HepG2 (cell line): ENCODE results near the gene MFSD2B. TPM values are rescaled to one million over a fixed set of nuclear protein-coding genes. Genes with fewer than 3 reads are reported as not detected.
A peak's percentile ranks its signal among the peaks of the same experiment; 100 is the strongest.

Experiments used
- ATAC-seq: fragments of 200-7000 bp; cut with Tn5 transposase; 3 replicates; pipeline ENCODE4 v1.9.1; 2020; ENCODE audit warnings: mild to moderate bottlenecking, moderate library complexity
- BruUV-seq: library from RNA; stranded (reverse); fragments of 400-500 nt; replicated peaks from 2 replicates; lab custom pipeline; 2021; lab: Mats Ljungman, UMichigan
- CTCF ChIA-PET: fragments of 300-600 bp; formaldehyde crosslinking; extraction: SDS; loops from one replicate; lab custom pipeline; 2021; ENCODE audit warnings: low total read pairs, inconsistent platforms, low intra/inter-chr PET ratio; lab: Yijun Ruan, JAX
- POLR2A ChIA-PET: fragments of 350-600 bp; sonication (Branson Sonifier 250); formaldehyde crosslinking; loops from one replicate; lab custom pipeline; 2020; ENCODE audit warnings: antibody characterized with exemption, inconsistent platforms; lab: Yijun Ruan, JAX
- DNase-seq: peaks from one replicate; pipeline ENCODE4 v3.0.0-alpha.2; 2015; ENCODE audit warnings: low spot score
- FAIRE-seq: peaks from 3 replicates; lab custom pipeline; 2011; peaks lifted over from hg19 to GRCh38; lab: Jason Lieb, UNC
- H2AFZ ChIP-seq: one replicate; pipeline ENCODE4 v1.6.1; 2011; ENCODE audit warnings: low read length, inconsistent platforms
- H3K27ac ChIP-seq: fragments of 300-600 bp; 3 replicates; pipeline ENCODE4 v1.8.0; 2011; ENCODE audit warnings: mixed run types, mild to moderate bottlenecking, mixed read lengths, low read length, inconsistent platforms; ENCODE audit not compliant: insufficient read depth; ENCODE audit errors: extremely low read length
- H3K27me3 ChIP-seq, 2 experiments: fragments of 200-600 bp in 1 of 2; 2 replicates in 1 of 2; 3 replicates in 1 of 2; pipeline versions ENCODE4 v1.6.0 to v1.8.0; 2011; ENCODE audit warnings: low read length in 2 of 2, mild to moderate bottlenecking in 2 of 2, moderate library complexity in 2 of 2, inconsistent platforms in 1 of 2; ENCODE audit not compliant: insufficient read depth in 2 of 2, control insufficient read depth in 1 of 2
- H3K36me3 ChIP-seq, 2 experiments: fragments of 200-600 bp in 1 of 2; replicated peaks in 1 of 2; 2 replicates in 1 of 2; 3 replicates in 1 of 2; pipeline versions ENCODE4 v1.5.1 to v1.8.0; 2011; ENCODE audit warnings: low read length in 2 of 2, inconsistent platforms in 1 of 2; ENCODE audit not compliant: insufficient read depth in 2 of 2, control insufficient read depth in 1 of 2
- H3K4me1 ChIP-seq: 2 replicates; pipeline ENCODE4 v1.5.1; 2012; ENCODE audit warnings: low read length, inconsistent platforms; ENCODE audit not compliant: insufficient read depth
- H3K4me2 ChIP-seq: 2 replicates; pipeline ENCODE4 v1.6.0; 2011; ENCODE audit warnings: low read depth, low read length, inconsistent platforms
- H3K4me3 ChIP-seq, 3 experiments: fragments of 200-600 bp in 1 of 3; sonication (generic), shearing (Covaris generic) in 1 of 3; replicated peaks in 1 of 3; 2 replicates each; pipeline ENCODE4 v1.5.1; 2011 to 2016; ENCODE audit warnings: low read length in 3 of 3, inconsistent platforms in 2 of 3, low read depth in 2 of 3, mild to moderate bottlenecking in 2 of 3, control low read depth in 1 of 3, mixed read lengths in 1 of 3; ENCODE audit not compliant: insufficient read depth in 1 of 3
- H3K79me2 ChIP-seq: one replicate; pipeline ENCODE4 v1.6.1; 2011; ENCODE audit warnings: low read length, inconsistent platforms; ENCODE audit not compliant: insufficient read depth
- H3K9ac ChIP-seq: 2 replicates; pipeline ENCODE4 v1.6.0; 2011; ENCODE audit warnings: mild to moderate bottlenecking, low read depth, low read length, inconsistent platforms; ENCODE audit not compliant: insufficient read depth
- H3K9me3 ChIP-seq: 2 replicates; pipeline ENCODE4 v1.5.1; 2012; ENCODE audit warnings: mild to moderate bottlenecking, low read length
- H4K20me1 ChIP-seq: 2 replicates; pipeline ENCODE4 v1.6.0; 2011; ENCODE audit warnings: inconsistent platforms, mild to moderate bottlenecking, low read length, moderate library complexity; ENCODE audit not compliant: insufficient read depth
- EP300 ChIP-seq, 3 experiments: sonication (generic) in 1 of 3; formaldehyde crosslinking in 1 of 3; IDR thresholded peaks; 2 replicates each; pipeline versions ENCODE4 v1.5.1 to v1.6.1; 2011 to 2020; ENCODE audit warnings: low read depth in 2 of 3, low read length in 2 of 3, borderline replicate concordance in 1 of 3, improper control_type of control experiment in 1 of 3, mild to moderate bottlenecking in 1 of 3, missing genetic modification reagents in 1 of 3, moderate library complexity in 1 of 3
- KLF12 ChIP-seq: sonication (generic); formaldehyde crosslinking; IDR thresholded peaks from 2 replicates; pipeline ENCODE4 v1.4.0; 2020; ENCODE audit warnings: missing genetic modification reagents, borderline replicate concordance
- MYNN ChIP-seq: sonication (generic); formaldehyde crosslinking; IDR thresholded peaks from 2 replicates; pipeline ENCODE4 v1.4.0; 2020; ENCODE audit warnings: mild to moderate bottlenecking, low read depth, missing genetic modification reagents
- SALL2 ChIP-seq: sonication (generic); formaldehyde crosslinking; IDR thresholded peaks from 2 replicates; pipeline ENCODE4 v1.8.1; 2023; ENCODE audit warnings: mild to moderate bottlenecking, missing genetic modification reagents, inconsistent platforms
- SSRP1 ChIP-seq: IDR thresholded peaks from 2 replicates; pipeline ENCODE4 v1.6.1; 2016; ENCODE audit warnings: control low read depth
- XRCC5 ChIP-seq: fragments of 200-400 bp; formaldehyde crosslinking; optimal IDR thresholded peaks from 2 replicates; pipeline ENCODE3; 2017; ENCODE audit warnings: mild to moderate bottlenecking, low read length
- ZFYVE20 ChIP-seq: sonication (generic); formaldehyde crosslinking; IDR thresholded peaks from 2 replicates; pipeline ENCODE4 v1.8.0; 2023; ENCODE audit warnings: low read depth, mild to moderate bottlenecking, moderate library complexity, missing genetic modification reagents, borderline replicate concordance
- ZNF331 ChIP-seq: sonication (generic); formaldehyde crosslinking; IDR thresholded peaks from 2 replicates; pipeline ENCODE4 v1.4.0; 2020; ENCODE audit warnings: missing genetic modification reagents
- ZNF547 ChIP-seq: sonication (generic); formaldehyde crosslinking; IDR thresholded peaks from 2 replicates; pipeline ENCODE4 v1.5.1; 2020; ENCODE audit warnings: mild to moderate bottlenecking, missing genetic modification reagents
- WGBS: methylation state at CpG from one replicate; pipeline ENCODE4 v1.1.6; 2017; ENCODE audit warnings: low lambda C conversion rate; 5-methylcytosine and 5-hydroxymethylcytosine counted together
- in situ Hi-C: cut with HindIII; loops from 2 replicates; pipeline ENCODE4 v1.10.0; 2017; ENCODE audit warnings: low pct_unique_long_range_greater_than_20kb; ENCODE audit not compliant: extremely low pct_ligation_motif_present
- intact Hi-C: fragments of 100-400 bp; cut with micrococcal nuclease; formaldehyde crosslinking; loops from one replicate; pipeline ENCODE4 v1.10.0; 2022; ENCODE audit not compliant: unreplicated experiment
- polyA plus RNA-seq, 8 experiments: library from polyadenylated mRNA; depleted of rRNA in 3 of 8; stranded (reverse) in 7 of 8; unstranded in 1 of 8; fragments of >200 nt; fragmentation: Illumina TruSeq in 4 of 8; extraction: Trizol in 4 of 8; gene quantifications; 2 replicates each; pipeline versions ENCODE4 v1.2.1 to v1.2.3, GENCODE V29; 2011 to 2016; ENCODE audit warnings: low read depth in 4 of 8, missing spikeins in 1 of 8, mixed read lengths in 1 of 8; ENCODE audit not compliant: insufficient read depth in 1 of 8
- total RNA-seq, 5 experiments: library from RNA; depleted of rRNA; stranded (reverse); fragments of >200 nt; fragmentation: Illumina TruSeq; extraction: Trizol; gene quantifications; 2 replicates each; pipeline ENCODE4 v1.2.3, GENCODE V29; 2016; ENCODE audit warnings: low read depth in 1 of 5
- TF ChIP-seq, protein P1 (sequence below): sonication (generic); formaldehyde crosslinking; IDR thresholded peaks from 2 replicates; pipeline ENCODE4 v1.4.0; 2020; ENCODE audit warnings: missing genetic modification reagents, mild to moderate bottlenecking, borderline replicate concordance
- TF ChIP-seq, protein P2 (sequence below): IDR thresholded peaks from 2 replicates; pipeline ENCODE4 v1.6.1; 2016; ENCODE audit warnings: missing biosample characterization, missing genetic modification reagents, low read depth
- TF ChIP-seq, protein P3 (sequence below): IDR thresholded peaks from 2 replicates; pipeline ENCODE4 v1.6.1; 2018; ENCODE audit warnings: missing genetic modification reagents, mild to moderate bottlenecking, missing compliant biosample characterization
- TF ChIP-seq, protein P4 (sequence below): sonication (generic); formaldehyde crosslinking; IDR thresholded peaks from 2 replicates; pipeline ENCODE4 v1.5.0; 2020; ENCODE audit warnings: mild to moderate bottlenecking, missing genetic modification reagents

MFSD2B gene
- total and polyA plus RNA-seq, 2 of the 13 experiments (the other 11 are each of a cell fraction or from before 2014, with no cell fraction given), result 0.21 to 0.93 TPM

DNA sequence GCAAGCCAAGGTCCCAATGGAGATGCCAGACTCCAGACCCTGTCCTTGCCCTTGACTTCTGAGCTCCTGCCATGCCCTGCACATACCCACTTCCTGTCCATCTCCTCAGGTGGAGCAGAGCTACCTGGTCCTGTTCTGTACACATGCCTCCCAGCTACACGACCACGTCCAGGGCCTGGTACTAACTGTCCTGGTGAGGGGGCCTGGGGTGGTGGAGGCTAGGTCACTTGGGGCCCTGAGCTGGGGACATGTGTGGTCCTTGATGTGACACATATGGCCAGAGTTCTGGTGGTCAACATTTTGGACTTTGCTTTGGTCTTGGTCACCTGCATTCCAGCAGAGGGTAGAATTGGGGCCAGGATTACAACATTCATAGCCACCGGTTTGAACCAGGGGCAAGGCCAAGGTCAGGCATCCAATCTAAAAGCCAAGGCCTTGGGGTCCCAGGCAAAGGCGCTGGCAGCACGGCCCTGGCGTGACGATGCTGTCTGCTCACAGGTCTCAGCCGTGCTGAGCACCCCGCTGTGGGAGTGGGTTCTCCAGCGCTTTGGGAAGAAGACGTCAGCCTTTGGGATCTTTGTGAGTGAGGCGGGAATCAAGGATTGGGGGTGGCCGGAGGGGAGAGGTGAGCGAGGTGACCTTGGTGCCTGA lies 12.6 kb downstream of the MFSD2B start:
- peak overlapping the region; percentile 41 for H3K27ac ChIP-seq
- intact Hi-C loops (no loop called here), in situ Hi-C loops (loop anchor here (5.0 to 10.0 kb wide), 2 partner anchors 40 to 142 kb away; no protein-coding TSS in a partner anchor)
- POLR2A ChIA-PET, result interaction anchor here (0.6 to 5.2 kb wide), 11 partner anchors 7 to 95 kb away, joined by 3 to 23 read pairs (median 10); partner anchors contain the start of genes ATAD2B, SF3B6, TP53I3 and WDCP
- H3K9ac ChIP-seq, result no peak overlapping the region
- no peaks in the 10 kb centered on the region for H4K20me1 ChIP-seq
- H3K4me3 ChIP-seq, result 0 out of 6 replicates have a peak overlapping the region, but pooled peaks of 1 of the 3 experiments have one; percentile 6
- FAIRE-seq, result peak; percentile 62
- no peak overlapping the region for H2AFZ ChIP-seq
- no peaks in the 10 kb centered on the region for H3K9me3 ChIP-seq
- peak; percentile 79 for DNase-seq
- peak overlapping the region; percentile 41 for H3K4me2 ChIP-seq
- H3K27me3 ChIP-seq, result no peaks in the 10 kb centered on the region
- peaks cover 8 to 20% of the 10 kb centered on the region in 2 experiments; a peak in 4 of 5 replicates for H3K36me3 ChIP-seq
- 44% methylated on average over 14 of the region's 14 CpGs for WGBS
- CTCF ChIA-PET, result interaction anchor here (3.2 to 3.4 kb wide), 2 partner anchors 38 to 142 kb away, joined by 36 to 37 read pairs; no protein-coding TSS in a partner anchor
- no peaks in the 10 kb centered on the region for H3K79me2 ChIP-seq
- peak; percentile 62 for ATAC-seq
- peaks cover 37% of the 10 kb centered on the region for H3K4me1 ChIP-seq
- BruUV-seq, result no TSS peak
- TF ChIP-seq ZFYVE20 (no peak), EP300 (IDR thresholded peaks at IDR 0.05; ENCODE audit: low read depth in 2 of 2, low read length in 2 of 2) (peak; percentile 80 to 88), EP300 (CRISPR knock-in tag; IDR thresholded peaks at IDR 0.05; ENCODE audit: borderline replicate concordance) (no peak; the same call in 1 of the 2 replicates), XRCC5 (peak; percentile 27), ZNF547 (CRISPR knock-in tag) (no peak), SSRP1 (CRISPR knock-in tag) (no peak), KLF12 (CRISPR knock-in tag) (no peak), ZNF331 (CRISPR knock-in tag) (peak; percentile 51; the same call in 1 of the 2 replicates), MYNN (CRISPR knock-in tag) (no peak), SALL2 (no peak)
- TF ChIP-seq, protein P1, sequence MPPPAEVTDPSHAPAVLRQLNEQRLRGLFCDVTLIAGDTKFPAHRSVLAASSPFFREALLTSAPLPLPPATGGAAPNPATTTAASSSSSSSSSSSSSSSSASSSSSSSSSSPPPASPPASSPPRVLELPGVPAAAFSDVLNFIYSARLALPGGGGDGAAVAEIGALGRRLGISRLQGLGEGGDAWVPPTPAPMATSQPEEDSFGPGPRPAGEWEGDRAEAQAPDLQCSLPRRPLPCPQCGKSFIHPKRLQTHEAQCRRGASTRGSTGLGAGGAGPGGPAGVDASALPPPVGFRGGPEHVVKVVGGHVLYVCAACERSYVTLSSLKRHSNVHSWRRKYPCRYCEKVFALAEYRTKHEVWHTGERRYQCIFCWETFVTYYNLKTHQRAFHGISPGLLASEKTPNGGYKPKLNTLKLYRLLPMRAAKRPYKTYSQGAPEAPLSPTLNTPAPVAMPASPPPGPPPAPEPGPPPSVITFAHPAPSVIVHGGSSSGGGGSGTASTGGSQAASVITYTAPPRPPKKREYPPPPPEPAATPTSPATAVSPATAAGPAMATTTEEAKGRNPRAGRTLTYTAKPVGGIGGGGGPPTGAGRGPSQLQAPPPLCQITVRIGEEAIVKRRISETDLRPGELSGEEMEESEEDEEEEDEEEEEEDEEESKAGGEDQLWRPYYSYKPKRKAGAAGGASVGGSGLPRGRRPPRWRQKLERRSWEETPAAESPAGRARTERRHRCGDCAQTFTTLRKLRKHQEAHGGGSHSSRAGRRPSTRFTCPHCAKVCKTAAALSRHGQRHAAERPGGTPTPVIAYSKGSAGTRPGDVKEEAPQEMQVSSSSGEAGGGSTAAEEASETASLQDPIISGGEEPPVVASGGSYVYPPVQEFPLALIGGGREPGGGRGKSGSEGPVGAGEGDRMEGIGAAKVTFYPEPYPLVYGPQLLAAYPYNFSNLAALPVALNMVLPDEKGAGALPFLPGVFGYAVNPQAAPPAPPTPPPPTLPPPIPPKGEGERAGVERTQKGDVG (CRISPR knock-in tag), result peak; percentile 93; the same call in 1 of the 2 replicates
- TF ChIP-seq, protein P2, sequence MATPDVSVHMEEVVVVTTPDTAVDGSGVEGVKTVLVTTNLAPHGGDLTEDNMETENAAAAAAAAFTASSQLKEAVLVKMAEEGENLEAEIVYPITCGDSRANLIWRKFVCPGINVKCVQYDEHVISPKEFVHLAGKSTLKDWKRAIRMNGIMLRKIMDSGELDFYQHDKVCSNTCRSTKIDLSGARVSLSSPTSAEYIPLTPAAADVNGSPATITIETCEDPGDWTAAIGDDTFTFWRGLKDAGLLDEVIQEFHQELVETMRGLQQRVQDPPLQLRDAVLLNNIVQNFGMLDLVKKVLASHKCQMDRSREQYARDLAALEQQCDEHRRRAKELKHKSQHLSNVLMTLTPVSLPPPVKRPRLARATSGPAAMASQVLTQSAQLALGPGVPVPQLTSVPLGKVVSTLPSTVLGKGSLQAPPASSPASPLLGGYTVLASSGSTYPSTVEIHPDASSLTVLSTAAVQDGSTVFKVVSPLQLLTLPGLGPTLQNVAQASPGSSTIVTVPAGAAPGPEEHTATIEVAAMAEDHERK, result no peak
- TF ChIP-seq, protein P3, sequence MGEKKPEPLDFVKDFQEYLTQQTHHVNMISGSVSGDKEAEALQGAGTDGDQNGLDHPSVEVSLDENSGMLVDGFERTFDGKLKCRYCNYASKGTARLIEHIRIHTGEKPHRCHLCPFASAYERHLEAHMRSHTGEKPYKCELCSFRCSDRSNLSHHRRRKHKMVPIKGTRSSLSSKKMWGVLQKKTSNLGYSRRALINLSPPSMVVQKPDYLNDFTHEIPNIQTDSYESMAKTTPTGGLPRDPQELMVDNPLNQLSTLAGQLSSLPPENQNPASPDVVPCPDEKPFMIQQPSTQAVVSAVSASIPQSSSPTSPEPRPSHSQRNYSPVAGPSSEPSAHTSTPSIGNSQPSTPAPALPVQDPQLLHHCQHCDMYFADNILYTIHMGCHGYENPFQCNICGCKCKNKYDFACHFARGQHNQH (CRISPR knock-in tag), result peak; percentile 58; the same call in 1 of the 2 replicates
- TF ChIP-seq, protein P4, sequence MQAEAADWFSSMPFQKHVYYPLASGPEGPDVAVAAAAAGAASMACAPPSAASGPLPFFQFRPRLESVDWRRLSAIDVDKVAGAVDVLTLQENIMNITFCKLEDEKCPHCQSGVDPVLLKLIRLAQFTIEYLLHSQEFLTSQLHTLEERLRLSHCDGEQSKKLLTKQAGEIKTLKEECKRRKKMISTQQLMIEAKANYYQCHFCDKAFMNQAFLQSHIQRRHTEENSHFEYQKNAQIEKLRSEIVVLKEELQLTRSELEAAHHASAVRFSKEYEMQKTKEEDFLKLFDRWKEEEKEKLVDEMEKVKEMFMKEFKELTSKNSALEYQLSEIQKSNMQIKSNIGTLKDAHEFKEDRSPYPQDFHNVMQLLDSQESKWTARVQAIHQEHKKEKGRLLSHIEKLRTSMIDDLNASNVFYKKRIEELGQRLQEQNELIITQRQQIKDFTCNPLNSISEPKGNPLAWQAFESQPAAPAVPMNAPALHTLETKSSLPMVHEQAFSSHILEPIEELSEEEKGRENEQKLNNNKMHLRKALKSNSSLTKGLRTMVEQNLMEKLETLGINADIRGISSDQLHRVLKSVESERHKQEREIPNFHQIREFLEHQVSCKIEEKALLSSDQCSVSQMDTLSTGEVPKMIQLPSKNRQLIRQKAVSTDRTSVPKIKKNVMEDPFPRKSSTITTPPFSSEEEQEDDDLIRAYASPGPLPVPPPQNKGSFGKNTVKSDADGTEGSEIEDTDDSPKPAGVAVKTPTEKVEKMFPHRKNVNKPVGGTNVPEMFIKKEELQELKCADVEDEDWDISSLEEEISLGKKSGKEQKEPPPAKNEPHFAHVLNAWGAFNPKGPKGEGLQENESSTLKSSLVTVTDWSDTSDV (CRISPR knock-in tag), result peak; percentile 57; the same call in 1 of the 2 replicates
